H1 (cell line): ENCODE measurements around the gene LRIT2. TPM values are rescaled to one million over a fixed set of nuclear protein-coding genes. Genes with fewer than 3 reads are reported as not detected.

ENCODE experiments used
- CTCF ChIA-PET: fragments of 300-600 bp; sonication (Branson Sonifier 250); formaldehyde crosslinking; loops from one replicate; lab custom pipeline; 2021; ENCODE audit not compliant: partially characterized antibody; lab: Charles Lee
- POLR2A ChIA-PET: fragments of 300-600 bp; sonication (Branson Sonifier 250); formaldehyde crosslinking; loops from one replicate; lab custom pipeline; 2021; ENCODE audit warnings: inconsistent platforms; ENCODE audit not compliant: partially characterized antibody; lab: Charles Lee
- DNase-seq, 2 experiments: peaks; one replicate each; pipeline versions ENCODE4 v3.0.0 to v3.0.0-alpha.2; 2010 to 2022; ENCODE audit warnings: low spot score in 2 of 2, low read depth in 1 of 2, mixed read lengths in 1 of 2
- FAIRE-seq: peaks from 2 replicates; lab custom pipeline; 2011; peaks lifted over from hg19 to GRCh38; lab: Jason Lieb, UNC
- H2AFZ ChIP-seq: 2 replicates; pipeline ENCODE4 v1.8.1; 2012; ENCODE audit warnings: low read length, inconsistent platforms
- H2AK5ac ChIP-seq: 2 replicates; pipeline ENCODE4 v1.6.1; 2013; ENCODE audit warnings: low read depth, low read length
- H2BK120ac ChIP-seq: replicated peaks from 2 replicates; pipeline ENCODE3; 2013; ENCODE audit warnings: low read depth, low read length, inconsistent platforms
- H2BK12ac ChIP-seq: 2 replicates; pipeline ENCODE4 v1.6.1; 2013; ENCODE audit warnings: low read depth, low read length
- H2BK15ac ChIP-seq: 2 replicates; pipeline ENCODE4 v1.6.1; 2013; ENCODE audit warnings: low read length
- H2BK20ac ChIP-seq: 2 replicates; pipeline ENCODE4 v1.6.1; 2013; ENCODE audit warnings: low read length
- H2BK5ac ChIP-seq: 2 replicates; pipeline ENCODE4 v1.6.1; 2013; ENCODE audit warnings: low read depth, low read length
- H3K14ac ChIP-seq: 2 replicates; pipeline ENCODE4 v1.6.1; 2013; ENCODE audit warnings: inconsistent platforms; ENCODE audit not compliant: insufficient read length
- H3K18ac ChIP-seq: 2 replicates; pipeline ENCODE4 v1.6.1; 2013; ENCODE audit warnings: low read length; ENCODE audit errors: extremely low read depth
- H3K23ac ChIP-seq: 2 replicates; pipeline ENCODE4 v1.6.1; 2013; ENCODE audit warnings: inconsistent platforms; ENCODE audit not compliant: insufficient read length
- H3K23me2 ChIP-seq: 2 replicates; pipeline ENCODE4 v1.6.1; 2013; ENCODE audit warnings: low read depth, low read length
- H3K27ac ChIP-seq: 2 replicates; pipeline ENCODE4 v1.6.1; 2011; ENCODE audit warnings: low read depth, low read length, inconsistent platforms
- H3K27me3 ChIP-seq, 4 experiments: replicated peaks in 1 of 4; 1 replicate in 1 of 4; 2 replicates in 3 of 4; pipeline versions ENCODE4 v1.6.1 to v1.8.1; 2011 to 2013; ENCODE audit warnings: low read length in 3 of 4, mild to moderate bottlenecking in 3 of 4, inconsistent platforms in 2 of 4, mixed read lengths in 2 of 4, moderate library complexity in 1 of 4; ENCODE audit not compliant: control insufficient read depth in 3 of 4, insufficient read depth in 3 of 4; ENCODE audit errors: extremely low read depth in 1 of 4
- H3K36me3 ChIP-seq, 4 experiments: 2 replicates each; pipeline versions ENCODE4 v1.6.1 to v1.8.1; 2011 to 2013; ENCODE audit warnings: mild to moderate bottlenecking in 4 of 4, low read length in 3 of 4, moderate library complexity in 2 of 4, control low read depth in 1 of 4, inconsistent platforms in 1 of 4; ENCODE audit not compliant: insufficient read depth in 4 of 4, control insufficient read depth in 2 of 4
- H3K4ac ChIP-seq: replicated peaks from 2 replicates; pipeline ENCODE3; 2013; ENCODE audit warnings: low read length, low read depth, mixed read lengths, inconsistent platforms; ENCODE audit not compliant: insufficient read length
- H3K4me1 ChIP-seq, 4 experiments: replicated peaks in 1 of 4; 1 replicate in 1 of 4; 2 replicates in 3 of 4; pipeline versions ENCODE4 v1.6.1 to v1.8.1; 2011 to 2013; ENCODE audit warnings: low read length in 3 of 4, inconsistent platforms in 2 of 4, mixed read lengths in 1 of 4; ENCODE audit not compliant: insufficient read depth in 4 of 4, control insufficient read depth in 3 of 4
- H3K4me2 ChIP-seq, 2 experiments: 2 replicates each; pipeline versions ENCODE4 v1.6.1 to v1.8.1; 2011 to 2013; ENCODE audit warnings: low read depth in 2 of 2, low read length in 2 of 2, control low read depth in 1 of 2, inconsistent platforms in 1 of 2, mild to moderate bottlenecking in 1 of 2; ENCODE audit not compliant: insufficient read depth in 1 of 2
- H3K4me3 ChIP-seq, 4 experiments: fragments of 200-600, 300-600 bp in 1 of 4; sonication (generic), shearing (Covaris generic), sonication (Bioruptor Twin) in 1 of 4; 2 replicates each; pipeline versions ENCODE4 v1.5.1 to v1.8.1; 2011 to 2016; ENCODE audit warnings: low read length in 4 of 4, low read depth in 3 of 4, control low read depth in 2 of 4, inconsistent platforms in 2 of 4, mild to moderate bottlenecking in 2 of 4, mixed read lengths in 1 of 4, moderate library complexity in 1 of 4; ENCODE audit not compliant: insufficient read depth in 2 of 4; ENCODE audit errors: extremely low read depth in 1 of 4
- H3K56ac ChIP-seq: replicated peaks from 2 replicates; pipeline ENCODE3; 2013; ENCODE audit warnings: low read depth, mild to moderate bottlenecking, mixed read lengths, low read length, inconsistent platforms; ENCODE audit not compliant: insufficient read length
- H3K79me1 ChIP-seq: 2 replicates; pipeline ENCODE4 v1.6.1; 2013; ENCODE audit warnings: low read depth, low read length, control low read depth
- H3K79me2 ChIP-seq, 2 experiments: 2 replicates each; pipeline versions ENCODE4 v1.6.1 to v1.8.1; 2012 to 2013; ENCODE audit warnings: low read length in 2 of 2, mild to moderate bottlenecking in 2 of 2, inconsistent platforms in 1 of 2; ENCODE audit not compliant: insufficient read depth in 2 of 2, control insufficient read depth in 1 of 2
- H3K9ac ChIP-seq, 4 experiments: replicated peaks in 1 of 4; 1 replicate in 1 of 4; 2 replicates in 3 of 4; pipeline versions ENCODE4 v1.6.1 to v1.8.1; 2011 to 2013; ENCODE audit warnings: low read depth in 3 of 4, low read length in 3 of 4, control low read depth in 2 of 4, mild to moderate bottlenecking in 2 of 4, moderate library complexity in 2 of 4, inconsistent platforms in 1 of 4; ENCODE audit errors: extremely low read depth in 1 of 4
- H3K9me3 ChIP-seq, 2 experiments: 2 replicates each; pipeline versions ENCODE4 v1.6.1 to v1.8.1; 2012 to 2013; ENCODE audit warnings: mild to moderate bottlenecking in 2 of 2, moderate library complexity in 2 of 2, control low read depth in 1 of 2, inconsistent platforms in 1 of 2, low read depth in 1 of 2, low read length in 1 of 2, mixed read lengths in 1 of 2; ENCODE audit not compliant: insufficient read depth in 2 of 2
- H4K20me1 ChIP-seq, 2 experiments: replicated peaks in 1 of 2; 2 replicates each; pipeline versions ENCODE3 to v1.8.1; 2011 to 2013; ENCODE audit warnings: inconsistent platforms in 2 of 2, low read length in 2 of 2, mild to moderate bottlenecking in 1 of 2; ENCODE audit not compliant: insufficient read depth in 2 of 2, control insufficient read depth in 1 of 2
- H4K5ac ChIP-seq: 2 replicates; pipeline ENCODE4 v1.6.1; 2013; ENCODE audit warnings: low read length, low read depth, mixed read lengths, inconsistent platforms; ENCODE audit not compliant: insufficient read length
- H4K8ac ChIP-seq: 2 replicates; pipeline ENCODE4 v1.8.0; 2013; ENCODE audit warnings: mild to moderate bottlenecking, moderate library complexity, low read length, inconsistent platforms; ENCODE audit not compliant: insufficient read depth; ENCODE audit errors: extremely low read depth
- H4K91ac ChIP-seq: replicated peaks from 2 replicates; pipeline ENCODE3; 2013; ENCODE audit warnings: low read length, mixed read lengths, inconsistent platforms; ENCODE audit not compliant: insufficient read length
- CHD1 ChIP-seq: IDR thresholded peaks from 2 replicates; pipeline ENCODE4 v1.6.1; 2012; ENCODE audit warnings: low read depth, low read length, improper control_type of control experiment
- EGR1 ChIP-seq: IDR thresholded peaks from 2 replicates; pipeline ENCODE4 v1.6.1; 2011; ENCODE audit warnings: low read depth, low read length, borderline replicate concordance
- GABPA ChIP-seq: IDR thresholded peaks from 2 replicates; pipeline ENCODE4 v1.6.1; 2011; ENCODE audit warnings: mild to moderate bottlenecking, low read length, moderate library complexity, borderline replicate concordance; ENCODE audit not compliant: insufficient read depth
- KDM4A ChIP-seq: IDR thresholded peaks from one replicate; pipeline ENCODE4 v1.7.1; 2012; ENCODE audit warnings: low read depth, mild to moderate bottlenecking, moderate library complexity, low read length, inconsistent platforms; ENCODE audit not compliant: severe bottlenecking
- NRF1 ChIP-seq: IDR thresholded peaks from 2 replicates; pipeline ENCODE4 v1.6.1; 2011; ENCODE audit warnings: mild to moderate bottlenecking, low read depth, low read length, improper control_type of control experiment
- POLR2A ChIP-seq, 2 experiments: IDR thresholded peaks; 1 replicate in 1 of 2; 2 replicates in 1 of 2; pipeline ENCODE4 v1.6.1; 2011; ENCODE audit warnings: low read depth in 2 of 2, low read length in 2 of 2, mild to moderate bottlenecking in 2 of 2; ENCODE audit errors: control extremely low read depth in 1 of 2
- RAD21 ChIP-seq, 2 experiments: IDR thresholded peaks in 1 of 2; conservative IDR thresholded peaks in 1 of 2; 2 replicates each; pipeline ENCODE4 v1.6.1; 2011; ENCODE audit warnings: low read depth in 2 of 2, low read length in 2 of 2, improper control_type of control experiment in 1 of 2, inconsistent platforms in 1 of 2, mild to moderate bottlenecking in 1 of 2, moderate library complexity in 1 of 2
- RBBP5 ChIP-seq: IDR thresholded peaks from 2 replicates; pipeline ENCODE4 v1.7.1; 2012; ENCODE audit warnings: low read depth, mild to moderate bottlenecking, inconsistent platforms, low read length, moderate library complexity, borderline replicate concordance
- SAP30 ChIP-seq: fragments of 300-600 bp; sonication (generic); IDR thresholded peaks from 2 replicates; pipeline ENCODE4 v1.7.1; 2012; ENCODE audit warnings: low read length, moderate library complexity, mild to moderate bottlenecking, inconsistent platforms; ENCODE audit not compliant: insufficient read depth, insufficient replicate concordance
- SRF ChIP-seq: IDR thresholded peaks from 2 replicates; pipeline ENCODE4 v1.6.1; 2011; ENCODE audit warnings: mild to moderate bottlenecking, low read depth, low read length, moderate library complexity
- TCF12 ChIP-seq: IDR thresholded peaks from 2 replicates; pipeline ENCODE4 v1.6.1; 2011; ENCODE audit warnings: low read depth, mild to moderate bottlenecking, low read length
- YY1 ChIP-seq: IDR thresholded peaks from 2 replicates; pipeline ENCODE4 v1.6.1; 2011; ENCODE audit warnings: low read depth, mild to moderate bottlenecking, low read length
- ZNF274 ChIP-seq: IDR thresholded peaks from 2 replicates; pipeline ENCODE4 v1.7.0; 2012; ENCODE audit warnings: low read length, borderline replicate concordance; ENCODE audit errors: extremely low read depth
- WGBS, 2 experiments: shearing (Covaris generic) in 1 of 2; methylation state at CpG; one replicate each; pipeline versions ENCODE4 v1.1.6 to v1.1.7; 2013 to 2015; ENCODE audit warnings: low lambda C conversion rate in 2 of 2, mixed read lengths in 2 of 2, inconsistent platforms in 1 of 2, low coverage in 1 of 2, missing lambda C conversion rate in 1 of 2; ENCODE audit not compliant: insufficient replicate concordance in 2 of 2, insufficient coverage in 1 of 2, insufficient read length in 1 of 2; ENCODE audit errors: extremely low coverage in 1 of 2, missing lambda C conversion rate in 1 of 2; 5-methylcytosine and 5-hydroxymethylcytosine counted together
- polyA plus RNA-seq, 7 experiments: library from polyadenylated mRNA; depleted of rRNA in 3 of 7; stranded (reverse) in 5 of 7; unstranded in 2 of 7; fragments of >200 nt in 5 of 7; fragments of 200-250 nt in 2 of 7; gene quantifications; 1 replicate in 5 of 7; 2 replicates in 1 of 7; 4 replicates in 1 of 7; pipeline versions ENCODE4 v1.2.1 to v1.2.3, GENCODE V29; 2011 to 2013; ENCODE audit warnings: missing spikeins in 2 of 7, mixed read lengths in 2 of 7
- total RNA-seq: library from RNA; stranded (reverse); fragmentation: NEBNext Ultra II Directional; extraction: Animal tissue kit (Norgen Biotek cat#: 25700); gene quantifications from 2 replicates; pipeline ENCODE4 v1.2.1, GENCODE V29; 2021
- TF ChIP-seq, protein P1 (sequence below): IDR thresholded peaks from 2 replicates; pipeline ENCODE4 v1.6.1; 2012; ENCODE audit warnings: inconsistent platforms

The LRIT2 gene
- total and polyA plus RNA-seq, 2 of the 8 experiments (the other 6 are each of a cell fraction or from before 2014, with no cell fraction given) = not detected

DNA sequence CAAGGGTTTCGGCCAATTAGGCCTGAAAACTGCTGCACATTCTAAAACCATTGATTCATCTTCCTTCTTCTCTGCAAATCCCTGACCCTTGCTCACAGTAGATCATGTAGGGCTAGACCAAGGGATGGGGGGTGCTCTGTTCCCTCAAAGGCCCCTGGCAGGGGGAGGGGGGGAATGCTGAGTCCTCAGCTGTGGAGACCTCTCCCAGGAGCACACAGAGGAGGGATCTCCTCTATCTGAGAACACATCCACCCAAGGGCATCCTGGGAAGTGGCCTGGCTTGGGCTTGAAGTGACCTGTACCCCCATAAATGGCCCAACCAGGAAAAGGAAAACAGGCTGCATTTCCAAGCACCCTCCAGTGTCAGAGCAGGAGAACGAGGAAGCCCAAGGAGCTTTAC, 32.0 kb downstream of the LRIT2 start:
- no peaks in the 10 kb centered on the region for H3K9me3 ChIP-seq
- H4K20me1 ChIP-seq = peaks cover 0 to 2% of the 10 kb centered on the region in 2 experiments
- no peak overlapping the region for H3K4me3 ChIP-seq
- H3K23me2 ChIP-seq = peaks cover 12% of the 10 kb centered on the region; the same call in 1 of the 2 replicates
- no peak overlapping the region for H2BK5ac ChIP-seq
- H2BK15ac ChIP-seq = no peak overlapping the region
- H3K23ac ChIP-seq = no peak overlapping the region
- no peak overlapping the region for H2BK20ac ChIP-seq
- FAIRE-seq (no peak), DNase-seq (no peak)
- no peak overlapping the region for H4K91ac ChIP-seq
- H3K79me1 ChIP-seq = no peaks in the 10 kb centered on the region
- no peak overlapping the region for H3K27ac ChIP-seq
- H3K79me2 ChIP-seq = no peaks in the 10 kb centered on the region
- H3K4me2 ChIP-seq = no peak overlapping the region; a peak in 1 of 4 replicates
- H2AFZ ChIP-seq = no peak overlapping the region
- no peaks in the 10 kb centered on the region for H3K36me3 ChIP-seq
- no peak overlapping the region for H4K5ac ChIP-seq
- ChIA-PET POLR2A (no interaction called here), CTCF (interaction anchor here (0.8 to 8.6 kb wide), 6 partner anchors 9 to 332 kb away, joined by 3 to 64 read pairs (median 12); no protein-coding TSS in a partner anchor)
- 86% methylated on average over 2 of the region's 2 CpGs; no CpG with 5 or more reads in 1 of the 2 experiments for WGBS, 2 experiments
- H3K9ac ChIP-seq = no peak overlapping the region
- no peak overlapping the region for H2BK12ac ChIP-seq
- no peak overlapping the region for H2BK120ac ChIP-seq
- no peak overlapping the region for H4K8ac ChIP-seq
- no peak overlapping the region for H3K14ac ChIP-seq
- peaks cover 2 to 36% (median 31%) of the 10 kb centered on the region in 4 experiments for H3K27me3 ChIP-seq
- H2AK5ac ChIP-seq = no peak overlapping the region
- H3K56ac ChIP-seq = no peak overlapping the region
- H3K4me1 ChIP-seq = peaks cover 0 to 5% (median 2%) of the 10 kb centered on the region in 4 experiments; a peak in 4 of 7 replicates
- H3K4ac ChIP-seq = no peak overlapping the region
- H3K18ac ChIP-seq = no peak overlapping the region
- TF ChIP-seq SRF (no peak), SAP30 (no peak), YY1 (no peak), POLR2A (IDR thresholded peaks at IDR 0.05; ENCODE audit: control extremely low read depth in 1 of 2, low read depth in 2 of 2, low read length in 2 of 2) (no peak), RBBP5 (no peak), KDM4A (no peak), TCF12 (no peak), ZNF274 (no peak), RAD21 (IDR thresholded peaks at IDR 0.05 in 1 of 2, conservative IDR thresholded peaks at IDR 0.05 in 1 of 2; ENCODE audit: low read depth in 2 of 2, low read length in 2 of 2) (no peak), CHD1 (no peak), GABPA (no peak), NRF1 (no peak), EGR1 (no peak)
- TF ChIP-seq, protein P1, sequence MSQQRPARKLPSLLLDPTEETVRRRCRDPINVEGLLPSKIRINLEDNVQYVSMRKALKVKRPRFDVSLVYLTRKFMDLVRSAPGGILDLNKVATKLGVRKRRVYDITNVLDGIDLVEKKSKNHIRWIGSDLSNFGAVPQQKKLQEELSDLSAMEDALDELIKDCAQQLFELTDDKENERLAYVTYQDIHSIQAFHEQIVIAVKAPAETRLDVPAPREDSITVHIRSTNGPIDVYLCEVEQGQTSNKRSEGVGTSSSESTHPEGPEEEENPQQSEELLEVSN = no peak
